ENCODE data around the gene CNTFR.

GRCh38 chr9:34634551-34635248 is 45.2 kb upstream of the CNTFR start:
- TF ChIP-seq CTCF (IDR thresholded peaks at IDR 0.05) (no peak), POLR2AphosphoS5 (IDR thresholded peaks at IDR 0.05) (no peak), POLR2A (IDR thresholded peaks at IDR 0.05) (no peak)
